Testis (tissue), 3 donors: ENCODE results near the gene STAT2. TPM values are rescaled to one million over a fixed set of nuclear protein-coding genes. Genes with fewer than 3 reads are reported as not detected.

Experiments
- DNase-seq: peaks from one replicate; pipeline ENCODE4 v3.0.0-alpha.2; 2019
- H3K27ac ChIP-seq, 2 donors: fragments of 200-600 bp; sonication (generic); one replicate each; pipeline ENCODE4 v1.5.1; 2019
- H3K27me3 ChIP-seq: fragments of 200-600 bp; sonication (generic); one replicate; pipeline ENCODE4 v1.5.1; 2019
- H3K36me3 ChIP-seq: fragments of 200-600 bp; sonication (generic); one replicate; pipeline ENCODE4 v1.5.1; 2017; ENCODE audit warnings: low read depth; ENCODE audit errors: missing control alignments
- H3K4me1 ChIP-seq: fragments of 200-600 bp; sonication (generic); one replicate; pipeline ENCODE4 v1.5.1; 2019
- H3K4me3 ChIP-seq, 2 donors: fragments of 200-600 bp; sonication (generic); one replicate each; pipeline ENCODE4 v1.5.1; 2017 to 2019
- H3K9me3 ChIP-seq: fragments of 200-600 bp; sonication (generic); one replicate; pipeline ENCODE4 v1.5.1; 2017
- POLR2A ChIP-seq: fragments of 450-650 bp; IDR thresholded peaks from one replicate; pipeline ENCODE4 v1.6.1; 2017; ENCODE audit warnings: antibody characterized with exemption, mild to moderate bottlenecking, moderate library complexity
- WGBS, 2 donors: methylation state at CpG; one replicate each; pipeline ENCODE4 v1.1.5; 2018; 5-methylcytosine and 5-hydroxymethylcytosine counted together
- intact Hi-C: fragments of 100-400 bp; cut with DNase I; formaldehyde crosslinking; loops from one replicate; pipeline ENCODE4 v1.15.1; 2023; ENCODE audit warnings: low total_unique reads
- polyA plus RNA-seq: library from polyadenylated mRNA; stranded (reverse); fragments of 350-450 nt; fragmentation: Illumina TruSeq; extraction: RNeasy Lipid Tissue Mini Kit (QIAGEN cat#74804); gene quantifications from one replicate; pipeline ENCODE4 v1.2.3, GENCODE V29; 2014; ENCODE audit warnings: low read depth, low replicate concordance; ENCODE audit not compliant: insufficient read depth
- total RNA-seq, 2 donors: library from RNA; depleted of rRNA; stranded (reverse); fragments of >200 nt; gene quantifications; one replicate each; pipeline ENCODE4 v1.2.3, GENCODE V29; 2016
- TF ChIP-seq, protein P1 (sequence below), 3 experiments: fragments of 450-650 bp in 2 of 3; fragments of 200-600 bp in 1 of 3; sonication (generic) in 1 of 3; IDR thresholded peaks; one replicate each; pipeline ENCODE4 v1.5.1; 2016 to 2019; ENCODE audit warnings: antibody characterized with exemption in 3 of 3, mild to moderate bottlenecking in 2 of 3, moderate library complexity in 1 of 3

The STAT2 gene
- total and polyA plus RNA-seq, 3 donors from 2014 or later: 57.0 to 122 (median 110) TPM

DNA sequence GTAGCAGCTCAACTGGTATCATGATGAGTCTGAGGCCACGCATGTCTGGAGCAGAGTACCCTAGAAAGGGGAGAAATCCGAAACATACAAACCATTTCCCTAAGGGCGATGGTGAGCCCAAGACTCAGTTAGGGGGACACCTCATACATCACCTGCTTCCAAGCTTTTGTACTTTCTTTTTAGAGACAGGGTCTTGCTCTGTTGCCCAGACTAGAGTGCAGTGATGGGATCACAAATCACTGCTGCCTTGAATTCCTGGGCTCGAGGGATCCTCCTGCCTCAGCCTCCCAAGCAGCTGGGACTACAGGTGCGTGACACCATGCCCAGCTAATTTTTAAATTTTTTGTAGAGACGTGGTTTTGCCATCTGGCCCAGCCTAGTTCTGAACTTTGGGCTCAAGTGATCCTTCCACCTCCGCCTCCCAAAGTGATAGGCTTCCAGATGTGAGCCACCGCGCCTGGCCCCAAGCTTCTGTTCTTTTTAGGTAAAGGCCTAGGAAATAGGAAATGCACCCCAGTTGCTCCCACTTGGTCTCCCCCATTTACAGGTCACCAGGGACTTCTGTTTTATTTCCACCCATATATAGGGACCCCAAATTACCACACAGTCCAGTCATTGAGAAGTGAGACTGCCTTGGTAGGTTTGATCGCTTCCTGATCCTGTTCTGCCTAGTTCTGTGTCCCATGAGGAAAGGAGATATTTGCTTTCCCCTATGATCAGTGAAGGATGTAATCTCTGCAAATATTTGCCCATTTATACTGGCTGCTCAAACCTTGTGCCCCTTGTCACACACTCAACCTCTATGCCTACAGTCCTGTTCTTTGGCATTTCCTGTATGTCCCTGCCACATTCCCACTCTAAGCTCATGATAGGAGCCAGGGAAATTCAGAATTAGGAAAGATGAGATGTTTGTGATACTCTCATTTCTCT lies 2.5 kb upstream of the STAT2 start, which contains the start of gene APOF:
APOF (minus strand) TSS at position 728 of the 930 bp plus-strand sequence; CDS start at position 616, 112 bp downstream.
- Histone ChIP-seq H3K27me3 (no peaks in the 10 kb centered on the region), H3K36me3 (no peaks in the 10 kb centered on the region), H3K27ac (no peak within 1 kb of the TSS), H3K9me3 (no peaks in the 10 kb centered on the region), H3K4me1 (peaks cover 11% of the 10 kb centered on the region), H3K4me3 (no peak within 1 kb of the TSS)
- 89 to 93% methylated on average over 10 of the region's 10 CpGs for WGBS, 2 donors
- TF ChIP-seq, protein P1, sequence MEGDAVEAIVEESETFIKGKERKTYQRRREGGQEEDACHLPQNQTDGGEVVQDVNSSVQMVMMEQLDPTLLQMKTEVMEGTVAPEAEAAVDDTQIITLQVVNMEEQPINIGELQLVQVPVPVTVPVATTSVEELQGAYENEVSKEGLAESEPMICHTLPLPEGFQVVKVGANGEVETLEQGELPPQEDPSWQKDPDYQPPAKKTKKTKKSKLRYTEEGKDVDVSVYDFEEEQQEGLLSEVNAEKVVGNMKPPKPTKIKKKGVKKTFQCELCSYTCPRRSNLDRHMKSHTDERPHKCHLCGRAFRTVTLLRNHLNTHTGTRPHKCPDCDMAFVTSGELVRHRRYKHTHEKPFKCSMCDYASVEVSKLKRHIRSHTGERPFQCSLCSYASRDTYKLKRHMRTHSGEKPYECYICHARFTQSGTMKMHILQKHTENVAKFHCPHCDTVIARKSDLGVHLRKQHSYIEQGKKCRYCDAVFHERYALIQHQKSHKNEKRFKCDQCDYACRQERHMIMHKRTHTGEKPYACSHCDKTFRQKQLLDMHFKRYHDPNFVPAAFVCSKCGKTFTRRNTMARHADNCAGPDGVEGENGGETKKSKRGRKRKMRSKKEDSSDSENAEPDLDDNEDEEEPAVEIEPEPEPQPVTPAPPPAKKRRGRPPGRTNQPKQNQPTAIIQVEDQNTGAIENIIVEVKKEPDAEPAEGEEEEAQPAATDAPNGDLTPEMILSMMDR (IDR thresholded peaks at IDR 0.05): no peak
- no peak for TF ChIP-seq POLR2A
- no peak for DNase-seq
- intact Hi-C loops: no loop called here

DNA sequence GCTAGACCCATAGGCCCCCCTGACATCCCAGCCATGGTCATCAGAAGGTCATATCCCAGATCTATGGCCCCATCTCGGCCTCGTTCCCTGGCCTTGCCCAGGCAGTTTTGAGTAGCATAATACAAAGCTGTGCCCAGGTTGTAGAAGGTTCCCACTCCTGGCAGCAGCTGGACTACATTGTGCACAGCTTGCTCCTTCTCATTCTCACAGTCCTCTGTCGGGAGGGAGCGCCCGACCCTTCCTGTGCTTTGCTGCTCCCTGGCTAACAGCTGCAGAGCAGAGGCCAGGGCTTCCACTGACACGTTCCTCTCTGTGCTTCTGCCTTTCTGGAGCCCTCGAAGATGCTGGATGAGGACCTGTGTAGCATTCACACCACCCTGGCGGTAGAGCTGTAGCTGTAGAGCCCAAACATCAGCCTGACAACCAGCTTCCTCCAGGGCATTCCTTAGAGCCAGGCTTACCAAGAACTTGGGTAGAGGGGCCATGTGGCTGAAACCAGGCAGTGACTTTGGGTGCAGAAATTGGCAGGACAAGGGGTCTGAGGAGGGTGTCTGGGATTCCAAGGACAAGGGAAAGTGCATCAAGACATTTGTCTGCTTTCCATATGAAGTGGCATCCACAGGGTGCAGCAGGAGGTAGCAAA lies 1.7 kb upstream of the STAT2 start:
- DNase-seq: no peak
- WGBS, 2 donors: 66 to 81% methylated on average over 8 of the region's 8 CpGs
- no peak overlapping the region for H3K27ac ChIP-seq
- H3K4me3 ChIP-seq: no peak overlapping the region
- no peaks in the 10 kb centered on the region for H3K36me3 ChIP-seq
- no peaks in the 10 kb centered on the region for H3K27me3 ChIP-seq
- H3K4me1 ChIP-seq: peaks cover 11% of the 10 kb centered on the region
- no peaks in the 10 kb centered on the region for H3K9me3 ChIP-seq
- TF ChIP-seq POLR2A: no peak
- TF ChIP-seq, protein P1 (IDR thresholded peaks at IDR 0.05): no peak
- intact Hi-C loops: no loop called here

DNA sequence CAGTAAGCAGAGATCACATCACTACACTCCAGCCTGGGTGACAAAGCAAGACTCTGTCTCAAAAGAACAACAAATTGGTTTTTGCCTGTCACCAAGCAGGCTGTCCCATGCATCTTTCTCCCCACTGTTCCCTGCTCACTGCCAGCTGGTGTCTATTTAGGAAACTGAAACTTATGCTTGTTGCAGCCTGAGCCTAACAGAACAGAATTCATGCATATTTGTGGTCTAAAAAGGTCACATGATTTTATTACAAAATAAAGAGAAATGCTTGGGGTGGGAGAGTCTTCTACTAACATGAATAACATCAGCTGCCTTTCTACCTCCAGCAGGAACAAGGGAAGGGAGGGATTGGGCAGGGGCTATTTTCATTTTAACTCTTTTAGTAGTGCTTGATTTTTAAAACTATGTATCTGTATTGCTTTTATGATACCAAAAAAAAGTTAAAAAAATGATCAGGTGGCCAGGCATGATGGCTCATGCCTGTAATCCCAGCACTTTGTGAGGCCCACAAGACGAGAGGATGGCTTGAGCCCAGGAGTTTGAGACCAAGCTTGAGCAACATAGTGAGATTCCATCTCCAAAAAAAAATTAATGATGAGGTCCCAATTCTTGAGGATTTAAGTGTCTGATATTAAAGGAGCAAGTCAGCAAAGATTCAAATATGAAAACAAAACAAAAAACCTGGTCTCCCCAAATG lies 923 bp downstream of the STAT2 start:
- TF ChIP-seq POLR2A: no peak
- TF ChIP-seq, protein P1 (IDR thresholded peaks at IDR 0.05): no peak
- Histone ChIP-seq H3K4me1 (peaks cover 11% of the 10 kb centered on the region), H3K36me3 (peaks cover 5% of the 10 kb centered on the region), H3K27ac (peak overlapping the region; percentile 82 to 89), H3K27me3 (no peaks in the 10 kb centered on the region), H3K9me3 (no peaks in the 10 kb centered on the region), H3K4me3 (peak overlapping the region; percentile 68 to 75)
- no peak for DNase-seq
- WGBS, 2 donors: 0% methylated on average over 1 of the region's 1 CpG
- intact Hi-C loops: no loop called here

DNA sequence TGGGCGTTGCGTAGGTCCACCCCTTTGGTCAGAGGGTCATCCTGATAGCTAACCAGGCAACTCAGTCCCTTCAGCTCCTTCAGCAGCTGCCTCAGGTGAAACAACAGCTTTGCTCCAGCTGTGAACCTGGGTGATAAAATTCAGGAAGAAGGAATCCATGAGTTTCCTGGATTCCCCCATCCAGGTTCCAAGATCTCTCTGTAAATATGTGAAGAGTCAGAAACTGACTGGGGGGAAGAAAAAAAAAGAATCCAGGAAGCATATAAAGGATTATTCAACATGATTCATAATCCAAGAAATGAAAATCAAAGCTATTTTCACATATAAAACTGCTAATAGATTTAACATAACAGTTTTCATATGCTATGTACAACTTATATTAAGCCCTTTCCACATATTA lies 8.6 kb downstream of the STAT2 start:
- H3K27me3 ChIP-seq: no peaks in the 10 kb centered on the region
- no peak overlapping the region for H3K4me3 ChIP-seq
- H3K4me1 ChIP-seq: no peaks in the 10 kb centered on the region
- intact Hi-C loops: no loop called here
- DNase-seq: no peak
- H3K27ac ChIP-seq: no peak overlapping the region
- peaks cover 5% of the 10 kb centered on the region for H3K36me3 ChIP-seq
- TF ChIP-seq, protein P1 (IDR thresholded peaks at IDR 0.05): no peak
- TF ChIP-seq POLR2A: no peak
- no peaks in the 10 kb centered on the region for H3K9me3 ChIP-seq
- 90% methylated on average over 2 of the region's 2 CpGs for WGBS, 2 donors
